GM21786 (cell line): Measurements from ENCODE around the gene IL4I1.

Source experiments
- ATAC-seq: cut with Tn5 transposase; IDR thresholded peaks from one replicate; pipeline ENCODE4 v1.9.1; 2021; ENCODE audit not compliant: unreplicated experiment

IL4I1 gene

DNA sequence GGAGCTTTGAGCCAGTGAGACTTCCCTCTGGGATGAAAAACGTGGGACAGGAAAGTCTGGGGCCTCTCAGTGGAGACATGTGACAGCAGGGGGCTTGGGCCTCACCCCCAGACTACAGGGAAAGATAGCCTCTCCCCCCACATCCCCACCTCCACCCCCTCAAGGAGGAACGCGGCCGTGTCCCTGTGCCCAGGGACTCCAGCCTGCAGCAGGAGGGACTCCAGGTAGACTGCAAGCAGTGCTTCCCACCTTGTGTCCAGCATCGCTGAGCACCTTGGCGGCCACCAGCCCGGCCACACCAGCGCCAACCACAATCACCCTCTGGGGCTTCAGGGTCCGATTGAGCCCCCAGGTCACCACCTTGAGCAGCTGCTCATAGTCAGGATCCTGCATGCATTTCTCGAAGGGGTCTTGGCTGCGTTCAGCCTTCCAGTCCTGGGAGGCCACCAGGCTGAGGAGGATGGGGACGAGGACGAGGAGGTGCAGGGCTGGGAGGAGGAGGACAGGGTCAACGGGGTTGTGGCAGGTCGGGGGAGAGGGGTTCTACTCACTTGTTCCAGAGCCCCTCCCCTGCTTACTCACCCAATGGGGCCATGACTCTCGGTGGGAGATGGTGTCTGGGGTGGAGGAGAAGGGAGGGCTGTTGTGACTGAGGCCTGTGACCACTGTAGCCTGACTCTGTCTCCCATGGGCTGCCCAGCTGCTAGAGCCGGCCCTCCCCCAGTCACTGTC is 955 bp downstream of the IL4I1 start:
- ATAC-seq, result no peak

DNA sequence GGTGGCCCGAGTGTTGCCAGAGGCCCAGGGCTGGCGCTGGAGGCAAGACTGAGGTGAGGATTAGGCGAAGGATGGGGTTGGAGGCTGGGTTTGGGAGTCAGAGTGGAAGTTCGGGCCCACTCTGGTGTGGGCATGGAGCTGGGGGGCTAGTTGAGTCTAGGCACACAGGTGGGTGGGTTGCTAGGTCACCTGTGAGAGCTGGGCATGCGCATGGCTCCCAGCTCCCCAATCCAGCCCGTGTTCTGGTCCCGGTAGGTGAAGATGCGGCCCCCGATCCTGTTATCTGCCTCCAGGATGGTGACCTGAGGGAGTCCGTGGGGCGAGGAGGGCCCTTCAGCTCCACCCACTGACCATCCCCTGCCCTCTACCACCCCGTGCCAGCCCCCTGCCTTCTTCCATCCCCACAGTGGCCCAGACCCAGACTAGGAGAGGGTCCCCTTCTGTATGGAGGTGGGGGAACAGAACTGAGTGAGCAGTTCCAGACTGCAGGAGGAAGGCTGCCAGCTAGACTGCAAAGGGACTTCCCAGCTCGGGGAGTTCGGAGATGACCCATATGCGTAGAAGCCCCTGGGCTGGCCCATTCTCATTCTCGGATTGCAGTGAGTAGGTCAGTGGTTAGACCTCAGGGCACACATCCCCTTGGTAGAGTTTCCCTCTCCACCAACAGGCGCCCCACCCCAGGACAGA is 1.7 kb downstream of the IL4I1 start:
- peak; percentile 26 for ATAC-seq

DNA sequence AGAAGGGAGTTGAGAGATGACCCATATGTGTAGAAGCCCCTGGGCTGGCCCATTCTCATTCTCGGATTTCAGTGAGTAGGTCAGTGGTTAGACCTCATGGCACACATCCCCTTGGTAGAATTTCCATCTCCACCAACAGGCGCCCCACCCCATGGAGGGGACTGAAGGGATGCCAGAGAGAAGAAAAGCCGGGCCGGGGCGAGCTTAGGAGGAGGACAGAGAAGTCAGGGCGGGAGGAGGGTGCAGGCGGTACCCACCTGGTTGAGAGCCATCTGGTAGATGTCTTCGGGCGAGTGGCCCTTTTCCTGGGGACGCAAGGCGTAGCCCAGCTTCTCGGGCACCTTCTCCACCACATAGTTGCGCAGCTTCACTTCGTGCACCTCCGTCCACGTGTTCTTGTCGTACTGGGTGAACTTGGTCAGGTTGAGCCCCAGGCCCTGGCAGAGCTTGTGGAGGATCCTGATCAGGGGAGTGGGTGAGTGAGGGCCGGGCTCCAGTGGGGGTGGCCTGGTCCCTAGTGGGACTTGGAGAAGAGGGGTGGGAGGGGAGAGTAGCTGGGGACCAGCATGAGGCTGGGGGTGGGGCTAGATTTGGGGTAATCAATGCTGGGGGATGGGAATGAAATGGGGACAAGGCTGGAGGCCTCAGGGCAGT is 2.5 kb downstream of the IL4I1 start:
- no peak for ATAC-seq

DNA sequence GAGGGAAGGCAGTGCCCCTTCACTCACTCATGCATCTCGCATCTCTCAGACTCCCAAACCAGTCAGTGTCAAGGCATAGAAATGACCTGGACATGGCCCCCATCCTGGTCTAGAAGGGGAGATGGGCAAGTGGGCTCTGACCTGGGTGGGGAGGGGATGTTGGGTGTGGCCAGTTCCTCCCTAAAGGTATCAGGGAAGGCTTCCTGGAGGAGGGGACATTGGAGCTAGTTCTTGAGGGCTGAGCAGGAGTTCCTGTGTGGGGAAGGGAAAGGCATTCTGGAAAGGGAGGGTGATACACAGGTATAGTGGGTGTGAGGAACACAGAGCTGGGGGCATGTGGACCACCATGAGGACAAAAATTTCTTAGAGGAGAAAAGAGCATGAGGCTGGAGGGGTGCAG is 4.0 kb downstream of the IL4I1 start:
- no peak for ATAC-seq

DNA sequence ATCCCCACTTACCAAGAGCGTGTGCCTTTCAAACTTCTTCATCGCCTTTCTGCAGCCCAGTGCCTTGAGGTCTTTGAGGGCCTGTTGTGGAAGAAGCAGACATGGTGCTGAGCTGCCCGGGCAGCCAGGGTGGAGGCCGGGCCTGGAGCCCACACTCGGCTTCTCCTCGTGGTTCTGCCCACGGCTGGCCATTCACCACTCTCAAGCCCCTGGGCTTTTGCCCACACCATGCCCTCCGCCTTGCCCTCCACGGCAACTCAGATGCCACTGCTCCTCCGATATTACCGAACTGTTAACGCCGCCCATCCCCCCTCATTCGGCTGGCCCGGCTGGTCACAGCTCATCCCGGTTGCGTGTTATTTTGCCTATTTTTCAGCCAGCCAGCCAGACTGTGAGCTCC is 5.3 kb downstream of the IL4I1 start:
- ATAC-seq, result no peak

DNA sequence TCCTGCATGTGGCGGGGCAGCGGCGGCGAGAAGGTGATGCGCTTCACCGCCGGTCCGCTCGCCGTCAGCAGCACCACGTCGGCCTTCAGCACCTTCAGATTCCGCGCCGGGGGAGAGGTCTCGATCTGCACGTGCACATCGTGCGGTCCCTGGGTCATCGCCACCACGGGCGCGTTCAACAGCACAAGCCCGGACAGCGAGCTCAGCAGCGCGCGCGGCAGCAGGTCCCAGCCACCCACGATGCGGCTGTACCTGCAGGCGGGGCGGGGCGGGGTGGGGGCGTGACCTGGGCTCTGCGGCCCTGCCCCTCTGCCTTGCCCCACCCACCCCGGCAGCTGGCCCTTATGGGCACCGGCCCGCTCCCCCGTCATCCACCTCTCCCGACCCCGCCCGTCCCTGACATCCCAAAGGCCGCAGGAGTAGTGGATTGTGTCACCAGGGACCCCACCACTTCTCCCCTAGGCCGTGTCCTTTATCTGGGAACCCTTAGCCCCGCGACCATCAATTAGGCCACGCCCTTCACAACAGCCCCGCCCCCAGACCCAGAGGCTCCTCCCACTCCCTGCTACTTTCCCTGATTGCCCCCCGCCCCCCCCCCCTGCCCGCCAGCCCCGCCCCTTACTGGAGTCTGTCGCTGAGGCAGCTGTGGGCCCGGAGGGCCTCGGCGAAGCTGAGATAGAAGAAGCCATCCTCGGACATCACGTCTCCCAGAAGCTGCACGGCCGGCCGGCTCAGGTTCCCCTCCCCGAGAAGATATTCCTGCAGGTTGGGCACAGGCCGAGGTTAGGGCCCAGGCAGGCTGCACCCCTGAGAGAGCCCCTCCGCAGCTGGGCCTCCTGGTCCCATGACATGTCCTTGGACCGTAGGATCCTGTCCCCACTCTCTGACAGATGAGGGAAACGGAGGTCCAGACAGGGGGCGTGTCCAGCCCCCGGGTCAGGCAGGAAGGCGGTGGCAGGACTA is 6.1 kb downstream of the IL4I1 start:
- no peak for ATAC-seq

DNA sequence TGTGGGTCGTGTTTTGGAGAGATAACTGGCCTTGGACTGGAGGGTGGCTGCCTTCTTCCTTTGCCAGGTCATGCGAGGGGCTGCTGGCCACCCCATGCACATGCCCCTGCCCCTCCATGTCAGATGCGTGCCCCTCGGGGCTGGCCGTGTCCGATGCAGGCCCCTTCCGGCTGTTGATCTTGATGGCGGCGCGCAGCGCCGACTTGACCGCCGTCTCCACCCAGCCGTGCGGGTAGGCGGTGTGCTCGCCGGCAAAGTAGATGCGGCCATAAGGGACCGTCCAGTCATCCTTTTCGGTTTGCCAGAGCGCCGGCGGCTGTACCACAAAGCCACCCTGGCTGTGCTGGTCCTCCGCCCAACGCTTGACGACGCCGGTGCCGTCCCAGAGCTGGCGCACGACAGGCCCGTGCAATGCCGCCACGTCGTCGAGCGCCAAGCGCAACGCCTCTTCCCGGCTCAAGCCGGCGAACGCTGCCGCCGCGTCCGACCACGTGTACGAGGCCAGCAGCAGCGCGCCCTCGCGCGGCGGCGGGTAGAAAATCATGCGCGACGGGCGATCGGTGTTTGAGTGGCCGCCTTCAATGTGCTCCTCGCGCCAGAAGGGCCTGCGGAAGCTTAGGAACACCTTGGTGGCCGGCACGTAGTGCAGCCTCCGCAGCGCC is 6.9 kb downstream of the IL4I1 start:
- ATAC-seq, result no peak

DNA sequence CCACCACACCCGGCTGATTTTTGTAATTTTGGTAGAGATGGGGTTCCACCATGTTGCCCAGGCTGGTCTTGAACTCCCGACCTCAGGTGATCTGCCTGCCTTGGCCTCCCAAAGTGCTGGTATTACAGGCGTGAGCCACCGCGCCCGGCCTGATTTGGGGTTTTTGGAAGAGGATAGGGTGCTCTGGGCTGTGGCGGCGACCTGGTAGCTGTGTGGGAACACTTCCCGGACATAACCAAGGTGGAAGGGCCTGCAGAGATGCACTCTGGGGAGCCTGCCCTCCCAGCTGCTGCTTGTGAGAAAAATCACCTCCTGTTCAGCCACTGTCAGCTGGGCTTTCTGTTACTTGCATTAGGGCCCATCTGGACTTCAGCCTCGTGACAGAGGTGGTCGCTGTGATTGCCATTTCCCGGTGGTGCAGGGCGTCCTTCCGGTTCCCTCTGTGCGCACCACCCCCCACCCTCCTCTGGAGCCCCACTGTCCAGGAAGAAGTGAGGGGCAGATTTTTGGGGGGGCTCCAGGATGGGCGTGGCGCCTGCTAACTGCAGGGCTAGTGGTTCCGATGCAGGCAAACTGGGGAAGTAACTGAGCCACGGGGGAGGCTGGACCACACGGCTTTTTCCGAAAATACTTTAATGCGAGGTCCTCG is 7.5 kb downstream of the IL4I1 start:
- ATAC-seq, result no peak

DNA sequence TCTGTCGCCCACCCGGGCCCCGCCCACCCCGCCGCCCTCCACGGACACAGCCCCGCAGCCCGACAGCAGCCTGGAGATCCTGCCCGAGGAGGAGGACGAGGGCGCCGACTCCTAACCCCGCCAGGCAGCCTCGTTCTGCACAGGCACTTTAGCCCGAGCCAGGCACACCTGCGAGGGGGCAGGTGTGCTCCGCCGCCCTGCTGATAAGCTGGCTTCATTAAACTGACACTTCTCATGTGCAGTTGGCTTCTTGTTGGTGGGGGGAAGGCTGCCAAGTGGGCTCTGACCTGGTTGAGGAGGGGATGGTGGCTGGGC is 8.2 kb downstream of the IL4I1 start:
- no peak for ATAC-seq

DNA sequence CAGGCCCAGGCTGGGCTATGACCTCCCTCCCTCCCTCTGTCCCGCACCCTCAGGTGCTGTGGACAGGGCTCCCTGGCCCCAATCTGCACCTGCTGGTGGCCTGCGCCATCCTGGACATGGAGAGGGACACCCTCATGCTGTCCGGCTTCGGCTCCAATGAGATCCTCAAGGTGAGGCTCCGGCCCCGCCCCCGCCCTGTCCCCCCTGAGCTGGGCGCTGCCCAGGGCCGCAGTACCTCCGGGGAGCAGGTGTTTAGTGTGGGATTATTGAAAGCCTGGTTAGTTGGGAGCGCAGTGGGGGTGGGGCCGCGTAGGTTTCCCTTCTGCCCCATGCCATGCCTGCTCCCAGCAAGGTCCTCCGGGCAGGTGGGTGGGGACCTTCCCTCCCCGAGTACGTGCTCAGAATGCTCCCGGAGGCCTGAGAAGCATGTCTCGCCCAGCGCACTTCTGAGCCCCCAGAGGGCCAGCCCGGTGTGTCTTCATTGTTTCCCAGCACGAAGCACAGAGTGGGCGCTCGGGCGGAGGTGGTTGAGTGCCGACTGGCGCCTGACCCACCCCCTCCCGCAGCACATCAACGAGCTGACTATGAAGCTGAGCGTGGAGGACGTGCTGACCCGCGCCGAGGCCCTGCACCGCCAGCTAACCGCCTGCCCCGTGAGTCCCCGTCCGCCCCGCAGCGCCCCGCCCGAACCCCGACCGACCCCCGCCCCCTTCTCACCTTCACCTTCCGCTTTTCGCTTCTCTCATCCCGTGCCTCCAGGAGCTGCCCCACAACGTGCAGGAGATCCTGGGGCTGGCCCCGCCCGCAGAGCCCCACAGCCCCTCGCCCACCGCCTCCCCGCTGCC is 8.8 kb downstream of the IL4I1 start:
- ATAC-seq, result no peak

DNA sequence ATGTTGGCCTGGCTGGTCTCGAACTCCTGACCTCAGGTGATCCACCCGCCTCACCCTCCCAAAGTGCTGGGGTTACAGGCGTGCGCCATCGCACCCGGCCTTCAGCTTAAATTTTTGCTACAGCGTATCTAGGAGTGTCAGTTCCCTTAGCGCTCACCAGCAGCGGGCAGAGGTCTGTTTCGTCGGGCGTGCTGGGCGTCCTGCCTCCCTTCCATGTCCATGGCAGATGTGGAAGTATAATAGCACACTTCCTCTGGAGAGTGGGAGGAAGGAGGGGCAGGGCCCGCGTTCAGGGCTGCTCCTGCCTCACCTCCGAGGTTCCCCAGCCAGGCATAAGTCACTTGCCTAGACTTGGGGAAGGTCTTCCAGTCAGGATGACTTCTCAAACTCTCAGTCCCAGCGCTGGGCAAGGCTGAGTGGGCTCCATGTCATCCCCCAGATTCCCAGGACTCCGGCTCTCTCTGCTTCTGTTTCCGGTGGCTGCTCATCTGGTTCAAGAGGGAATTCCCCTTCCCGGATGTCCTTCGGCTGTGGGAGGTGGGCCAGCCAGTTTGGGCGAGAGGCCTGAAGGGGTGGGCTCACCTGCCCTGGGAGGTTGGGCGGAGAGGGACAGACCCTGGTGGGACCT is 9.5 kb downstream of the IL4I1 start:
- ATAC-seq, result no peak

DNA sequence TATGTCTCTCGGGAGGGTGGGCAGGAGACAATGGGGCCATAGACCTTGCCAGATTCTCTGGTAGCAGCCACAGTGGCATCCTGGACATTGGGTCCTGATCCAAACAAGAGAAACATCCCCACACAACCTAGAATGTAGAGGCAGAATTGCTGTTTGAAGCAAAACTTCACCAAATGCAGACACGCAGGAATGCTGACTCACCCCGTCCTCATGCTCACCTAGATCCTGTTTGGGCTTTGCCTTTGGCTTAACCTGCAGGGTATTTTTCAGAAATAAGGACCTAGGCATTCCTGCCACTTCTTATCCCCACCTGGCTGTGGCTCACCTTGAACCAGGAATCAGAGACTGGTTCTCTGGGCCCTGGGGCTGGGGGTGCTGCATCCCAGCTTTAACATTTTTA is 11.9 kb downstream of the IL4I1 start:
- no peak for ATAC-seq

DNA sequence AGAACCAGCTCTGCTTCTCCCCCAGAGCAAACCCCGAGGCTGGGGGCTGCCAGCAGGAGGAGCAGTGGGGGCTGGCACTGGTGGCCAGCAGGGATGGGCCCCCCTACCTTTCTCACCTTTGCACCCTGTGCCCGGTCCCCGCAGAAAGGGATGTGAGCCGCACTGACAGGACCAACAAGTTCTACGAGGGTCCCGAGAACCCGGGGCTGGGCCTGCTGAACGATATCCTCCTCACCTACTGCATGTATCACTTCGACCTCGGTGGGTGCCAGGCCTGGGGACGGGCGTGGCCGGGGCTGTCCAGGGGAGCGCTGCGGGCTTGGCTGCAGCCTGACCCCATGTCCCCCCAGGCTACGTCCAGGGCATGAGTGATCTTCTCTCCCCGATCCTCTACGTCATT is 12.6 kb downstream of the IL4I1 start:
- ATAC-seq, result no peak

DNA sequence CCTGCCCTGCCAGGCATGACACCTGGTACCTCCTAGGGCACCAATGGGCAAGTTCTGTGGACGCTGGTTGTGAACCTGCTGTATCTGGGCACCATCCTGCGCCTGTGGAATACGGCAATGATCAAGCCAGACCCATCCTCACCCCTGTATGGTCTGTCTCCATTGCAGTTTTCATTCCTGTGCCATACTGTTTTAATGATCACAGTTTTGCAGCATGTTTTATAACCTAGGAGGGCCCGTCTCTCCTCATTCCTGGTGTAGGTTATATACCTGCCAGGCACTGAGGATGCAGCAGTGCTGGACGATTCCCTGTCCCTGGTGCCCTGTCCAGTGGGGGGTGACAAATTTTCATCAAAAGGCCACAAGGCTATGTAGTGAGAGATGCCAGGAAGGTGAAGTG is 13.6 kb downstream of the IL4I1 start:
- no peak for ATAC-seq

DNA sequence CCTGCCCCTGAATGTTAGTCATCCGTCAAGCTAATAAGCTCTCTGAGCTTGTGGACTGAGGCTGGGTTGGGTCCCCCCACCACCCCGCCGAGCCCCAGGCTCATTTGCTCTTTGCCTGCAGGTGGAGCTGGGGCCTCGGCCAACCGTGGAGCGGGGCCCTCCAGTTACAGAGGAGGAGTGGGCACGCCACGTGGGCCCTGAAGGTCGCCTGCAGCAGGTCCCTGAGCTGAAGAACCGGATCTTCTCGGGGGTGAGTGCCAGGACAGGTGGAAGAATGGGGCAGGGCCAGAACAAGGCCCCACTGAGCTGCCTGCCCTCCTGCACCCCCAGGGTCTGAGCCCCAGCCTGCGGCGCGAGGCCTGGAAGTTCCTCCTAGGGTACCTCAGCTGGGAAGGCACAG is 14.0 kb downstream of the IL4I1 start:
- ATAC-seq, result no peak

DNA sequence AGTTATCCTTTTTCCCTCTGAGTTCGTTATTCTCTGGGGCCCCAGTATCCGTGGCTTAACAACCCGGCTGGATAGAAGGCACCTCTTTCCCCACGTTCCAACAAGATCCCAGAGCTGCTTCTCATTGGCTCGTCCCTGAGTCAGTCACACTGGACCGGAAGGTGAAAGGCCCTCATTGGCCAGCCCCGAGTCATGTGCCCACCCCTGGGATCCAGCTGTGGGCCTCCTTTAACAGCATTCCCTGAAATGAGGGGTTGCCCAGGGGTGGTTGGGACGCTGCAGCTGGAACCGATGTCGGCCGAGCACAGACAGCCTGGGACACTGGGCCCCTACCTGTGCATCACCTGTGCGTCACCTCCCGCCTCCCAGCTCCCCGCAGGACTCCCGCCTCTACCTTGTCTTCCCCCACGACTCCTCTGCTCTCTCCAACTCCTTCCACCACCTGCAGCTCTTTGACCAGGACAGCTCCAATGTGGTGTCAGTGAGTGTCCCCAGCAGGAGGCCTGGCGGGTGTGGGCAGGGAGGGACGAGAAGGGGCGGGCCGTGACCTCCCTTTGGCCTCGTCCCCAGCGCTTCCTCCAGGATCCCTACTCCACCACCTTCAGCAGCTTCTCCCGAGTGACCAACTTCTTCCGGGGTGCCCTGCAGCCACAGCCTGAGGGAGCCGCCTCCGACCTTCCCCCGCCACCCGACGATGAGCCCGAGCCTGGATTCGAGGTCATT is 14.9 kb downstream of the IL4I1 start:
- no peak for ATAC-seq

DNA sequence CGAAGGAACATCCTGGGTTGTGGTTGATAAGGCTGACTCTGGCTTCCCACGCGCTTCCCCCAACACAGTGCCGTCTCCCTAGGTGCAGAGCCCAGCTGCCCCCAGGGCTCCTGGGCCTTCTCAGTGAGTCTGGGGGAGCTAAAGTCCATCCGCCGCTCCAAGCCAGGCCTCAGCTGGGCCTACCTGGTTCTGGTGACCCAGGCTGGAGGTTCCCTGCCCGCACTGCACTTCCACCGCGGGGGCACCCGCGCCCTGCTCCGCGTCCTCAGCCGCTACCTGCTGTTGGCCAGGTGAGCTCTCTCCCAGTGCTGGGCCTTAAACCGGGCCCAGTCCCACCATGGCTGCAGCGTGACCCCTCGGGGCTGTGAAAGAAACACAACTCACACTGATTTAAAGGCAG is 15.5 kb downstream of the IL4I1 start:
- ATAC-seq, result no peak

DNA sequence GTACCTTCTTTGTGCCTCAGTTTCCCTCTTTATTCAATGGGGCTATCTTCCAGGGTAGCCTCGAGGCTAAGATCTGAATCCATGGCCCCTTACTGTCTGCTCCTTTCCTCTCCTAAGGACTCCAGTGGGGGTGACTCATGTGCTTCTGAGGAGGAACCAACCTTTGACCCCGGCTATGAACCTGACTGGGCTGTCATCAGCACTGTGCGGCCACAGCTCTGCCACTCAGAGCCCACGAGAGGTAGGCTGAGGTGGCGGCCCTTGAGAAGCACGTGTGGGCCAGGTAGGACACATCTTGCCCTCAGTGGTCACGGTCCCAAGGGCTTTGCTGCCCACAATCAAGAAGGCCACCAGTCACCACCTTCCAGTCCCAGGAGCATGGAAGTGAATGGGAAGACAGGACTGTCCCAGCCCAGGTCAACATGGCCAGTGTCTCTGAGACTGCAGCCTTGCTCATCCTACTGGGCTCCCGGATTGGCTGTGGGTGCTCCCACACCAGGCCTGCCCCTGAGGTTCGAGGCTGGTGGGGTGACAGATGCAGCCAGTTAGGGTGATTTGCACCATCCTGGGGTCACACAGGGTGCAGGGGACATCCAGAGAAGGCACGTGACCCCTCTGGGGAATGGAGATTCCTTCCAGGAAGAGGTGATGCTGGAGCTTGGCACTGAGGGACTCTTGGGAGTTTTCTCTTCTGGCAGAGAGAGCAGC is 16.4 kb downstream of the IL4I1 start:
- ATAC-seq, result no peak
